SU-DHL-6 (cell line): ENCODE measurements around the gene GGT1.
"Not testable (repeated sequence)": the region's sequence is repeated elsewhere in the genome, so short reads cannot be mapped to it uniquely, and the experiment has no call there.

Source experiments
- CTCF ChIP-seq: fragments of 200-600 bp; sonication (generic); IDR thresholded peaks from one replicate; pipeline ENCODE4 v1.5.1; 2017; ENCODE audit warnings: antibody characterized with exemption, mild to moderate bottlenecking, low read length, moderate library complexity; ENCODE audit not compliant: insufficient read depth, poor library complexity, severe bottlenecking
- EZH2phosphoT487 ChIP-seq: fragments of 200-600 bp; sonication (generic), shearing (Covaris generic); conservative IDR thresholded peaks from 2 replicates; pipeline ENCODE4 v1.6.1; 2018; ENCODE audit warnings: mild to moderate bottlenecking, antibody characterized with exemption, low read length, moderate library complexity, mixed read lengths

- TF ChIP-seq CTCF, EZH2phosphoT487: not testable (repeated sequence)
These were observed 26.1 kb downstream of the GGT1 start for GRCh38 chr22:24629069-24629468.
